Measurements from ENCODE around the gene ALG5. TPM values are rescaled to one million over a fixed set of nuclear protein-coding genes. Genes with fewer than 3 reads are reported as not detected.

Gene ALG5
- total RNA-seq, 1 donor from 2014 or later: 30.6 TPM

GRCh38 chr13:36979361-36980050 lies 19.6 kb downstream of the ALG5 start:
- no peak overlapping the region for H3K4me3 ChIP-seq
- DNase-seq: no peak
- H3K4me1 ChIP-seq: no peaks in the 10 kb centered on the region
- intact Hi-C loops (cut with DNase I): no loop called here
- H3K9me3 ChIP-seq: no peaks in the 10 kb centered on the region
- ATAC-seq: no peak
- H3K27me3 ChIP-seq (ENCODE audit: low read depth): no peaks in the 10 kb centered on the region
- H3K27ac ChIP-seq: no peak overlapping the region
- TF ChIP-seq, protein P1, sequence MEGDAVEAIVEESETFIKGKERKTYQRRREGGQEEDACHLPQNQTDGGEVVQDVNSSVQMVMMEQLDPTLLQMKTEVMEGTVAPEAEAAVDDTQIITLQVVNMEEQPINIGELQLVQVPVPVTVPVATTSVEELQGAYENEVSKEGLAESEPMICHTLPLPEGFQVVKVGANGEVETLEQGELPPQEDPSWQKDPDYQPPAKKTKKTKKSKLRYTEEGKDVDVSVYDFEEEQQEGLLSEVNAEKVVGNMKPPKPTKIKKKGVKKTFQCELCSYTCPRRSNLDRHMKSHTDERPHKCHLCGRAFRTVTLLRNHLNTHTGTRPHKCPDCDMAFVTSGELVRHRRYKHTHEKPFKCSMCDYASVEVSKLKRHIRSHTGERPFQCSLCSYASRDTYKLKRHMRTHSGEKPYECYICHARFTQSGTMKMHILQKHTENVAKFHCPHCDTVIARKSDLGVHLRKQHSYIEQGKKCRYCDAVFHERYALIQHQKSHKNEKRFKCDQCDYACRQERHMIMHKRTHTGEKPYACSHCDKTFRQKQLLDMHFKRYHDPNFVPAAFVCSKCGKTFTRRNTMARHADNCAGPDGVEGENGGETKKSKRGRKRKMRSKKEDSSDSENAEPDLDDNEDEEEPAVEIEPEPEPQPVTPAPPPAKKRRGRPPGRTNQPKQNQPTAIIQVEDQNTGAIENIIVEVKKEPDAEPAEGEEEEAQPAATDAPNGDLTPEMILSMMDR (IDR thresholded peaks at IDR 0.05): no peak
- peaks cover 76% of the 10 kb centered on the region for H3K36me3 ChIP-seq

GRCh38 chr13:36975172-36975571 lies 24.0 kb downstream of the ALG5 start:
- no peak overlapping the region for H3K4me3 ChIP-seq
- peaks cover 54% of the 10 kb centered on the region for H3K36me3 ChIP-seq
- no peaks in the 10 kb centered on the region for H3K27me3 ChIP-seq (ENCODE audit: low read depth)
- H3K9me3 ChIP-seq: no peaks in the 10 kb centered on the region
- TF ChIP-seq, protein P1 (IDR thresholded peaks at IDR 0.05): no peak
- DNase-seq (no peak), ATAC-seq (no peak)
- intact Hi-C loops (cut with DNase I): no loop called here
- no peaks in the 10 kb centered on the region for H3K4me1 ChIP-seq
- H3K27ac ChIP-seq: no peak overlapping the region

DNA sequence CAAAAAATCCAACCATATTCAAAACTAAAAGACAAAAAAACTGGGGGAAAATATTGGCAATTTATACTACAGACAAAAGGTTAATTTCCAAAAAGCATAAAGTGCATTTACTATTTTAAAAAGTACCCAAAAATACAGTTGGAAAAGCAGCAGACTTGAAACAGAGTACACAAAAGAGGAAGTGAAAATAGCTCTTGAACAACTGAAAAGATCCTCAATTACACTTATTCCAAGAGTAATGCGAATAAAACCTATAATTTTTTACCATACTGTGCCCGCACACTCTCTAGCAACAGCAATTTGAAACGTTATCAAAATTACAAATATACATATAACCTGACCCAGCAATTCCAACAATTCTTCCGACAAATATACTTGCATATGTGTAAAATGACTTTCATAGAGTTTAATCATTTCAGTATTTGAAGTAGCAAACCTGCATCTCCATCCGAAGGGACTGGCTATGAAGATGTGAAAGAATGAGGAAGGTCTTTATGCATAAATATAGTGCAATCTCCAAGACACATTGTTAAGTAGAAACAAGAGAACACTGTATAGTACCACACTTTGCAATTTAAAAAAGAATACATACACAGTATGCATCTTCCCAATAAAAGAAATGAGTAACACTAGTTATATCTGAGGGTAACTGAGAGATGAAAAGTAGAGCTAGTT lies 25.4 kb downstream of the ALG5 start:
- ATAC-seq (no peak), DNase-seq (no peak)
- Histone ChIP-seq H3K9me3 (no peaks in the 10 kb centered on the region), H3K27ac (no peak overlapping the region), H3K36me3 (peaks cover 63% of the 10 kb centered on the region), H3K4me3 (no peak overlapping the region), H3K27me3 (ENCODE audit: low read depth) (no peaks in the 10 kb centered on the region), H3K4me1 (no peaks in the 10 kb centered on the region)
- intact Hi-C loops (cut with DNase I): no loop called here
- TF ChIP-seq, protein P1 (IDR thresholded peaks at IDR 0.05): no peak

DNA sequence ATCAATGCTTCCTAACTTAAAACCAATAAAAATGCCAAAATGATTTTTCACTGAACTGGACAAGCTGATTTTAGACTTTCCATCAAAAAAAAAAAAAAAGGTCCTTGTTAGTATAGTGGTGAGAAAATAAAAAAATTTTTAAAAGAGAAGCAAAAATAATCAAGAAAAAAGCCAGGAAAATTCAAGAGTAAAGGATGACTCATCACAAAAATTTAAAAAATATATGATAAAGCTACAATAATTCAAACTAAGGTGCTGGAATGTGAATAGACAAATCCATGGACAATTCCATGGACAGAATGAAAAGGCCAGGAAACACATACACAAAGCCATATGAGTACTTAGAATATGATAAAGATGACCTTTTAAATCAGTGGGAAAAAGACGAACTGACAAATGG lies 26.1 kb downstream of the ALG5 start:
- Histone ChIP-seq H3K27ac (no peak overlapping the region), H3K4me3 (no peak overlapping the region), H3K9me3 (no peaks in the 10 kb centered on the region), H3K36me3 (peaks cover 67% of the 10 kb centered on the region), H3K27me3 (ENCODE audit: low read depth) (no peaks in the 10 kb centered on the region), H3K4me1 (no peaks in the 10 kb centered on the region)
- ATAC-seq: no peak
- DNase-seq: no peak
- intact Hi-C loops (cut with DNase I): no loop called here
- TF ChIP-seq, protein P1 (IDR thresholded peaks at IDR 0.05): no peak

DNA sequence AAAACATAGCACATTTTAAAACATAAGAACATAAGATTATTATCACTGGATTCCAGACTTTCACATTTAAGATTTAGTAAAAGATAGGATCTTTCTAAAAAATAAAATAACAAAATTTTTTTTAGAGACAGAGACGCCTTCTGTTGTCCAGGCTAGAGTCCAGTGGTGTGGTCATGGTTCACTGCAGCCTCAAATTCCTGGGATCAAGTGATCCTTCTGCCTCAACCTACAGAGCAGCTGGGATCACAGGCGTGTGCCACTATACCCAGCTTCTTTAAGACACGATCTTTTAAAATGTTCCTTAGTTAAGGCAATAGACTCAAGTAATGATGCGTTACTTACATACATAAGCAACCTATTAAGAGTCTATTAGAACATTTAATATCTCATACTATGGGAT lies 32.7 kb downstream of the ALG5 start:
- intact Hi-C loops (cut with DNase I): no loop called here
- no peaks in the 10 kb centered on the region for H3K4me1 ChIP-seq
- ATAC-seq (no peak), DNase-seq (no peak)
- TF ChIP-seq, protein P1 (IDR thresholded peaks at IDR 0.05): no peak
- no peak overlapping the region for H3K4me3 ChIP-seq
- H3K9me3 ChIP-seq: no peaks in the 10 kb centered on the region
- H3K27me3 ChIP-seq (ENCODE audit: low read depth): no peaks in the 10 kb centered on the region
- peaks cover 98% of the 10 kb centered on the region for H3K36me3 ChIP-seq
- no peak overlapping the region for H3K27ac ChIP-seq
